GM23338 (cell line): ENCODE results near the gene DNAH9. TPM values are rescaled to one million over a fixed set of nuclear protein-coding genes. Genes with fewer than 3 reads are reported as not detected.

ENCODE experiments used
- ATAC-seq: fragments of 200-7000 bp; cut with Tn5 transposase; 3 replicates; pipeline ENCODE4 v1.9.1; 2020
- DNase-seq: peaks from one replicate; pipeline ENCODE4 v3.0.0-alpha.2; 2015; ENCODE audit warnings: low spot score
- H2AFZ ChIP-seq: fragments of 200-600 bp; sonication (generic); 2 replicates; pipeline ENCODE4 v1.8.0; 2016; ENCODE audit warnings: antibody characterized with exemption, mild to moderate bottlenecking, moderate library complexity
- H3F3A ChIP-seq: fragments of 200-600 bp; sonication (generic); replicated peaks from 2 replicates; pipeline ENCODE4 v1.8.0; 2017; ENCODE audit warnings: antibody characterized with exemption, mixed run types, low read depth
- H3K27ac ChIP-seq: fragments of 200-600 bp; sonication (generic); 2 replicates; pipeline ENCODE4 v1.6.1; 2016; ENCODE audit warnings: low read depth
- H3K27me3 ChIP-seq: fragments of 200-600 bp; sonication (generic); 2 replicates; pipeline ENCODE4 v1.8.0; 2016; ENCODE audit warnings: mild to moderate bottlenecking, mixed run types, moderate library complexity; ENCODE audit not compliant: insufficient read depth
- H3K36me3 ChIP-seq: fragments of 200-600 bp; sonication (generic); 2 replicates; pipeline ENCODE4 v1.8.0; 2016; ENCODE audit warnings: mild to moderate bottlenecking; ENCODE audit not compliant: insufficient read depth
- H3K4me1 ChIP-seq: fragments of 200-600 bp; sonication (generic); 2 replicates; pipeline ENCODE4 v1.8.0; 2016; ENCODE audit warnings: mild to moderate bottlenecking, moderate library complexity; ENCODE audit not compliant: insufficient read depth
- H3K4me2 ChIP-seq: fragments of 200-600 bp; sonication (generic); 2 replicates; pipeline ENCODE4 v1.7.1; 2017; ENCODE audit warnings: mixed run types
- H3K4me3 ChIP-seq: fragments of 200-600 bp; sonication (generic); 2 replicates; pipeline ENCODE4 v1.6.1; 2016; ENCODE audit warnings: mixed run types
- H3K79me2 ChIP-seq: fragments of 200-600 bp; sonication (generic); replicated peaks from 2 replicates; pipeline ENCODE4 v1.8.0; 2017; ENCODE audit warnings: mild to moderate bottlenecking; ENCODE audit not compliant: insufficient read depth
- H3K9me2 ChIP-seq: fragments of 200-600 bp; sonication (generic); 2 replicates; pipeline ENCODE4 v1.8.0; 2017; ENCODE audit not compliant: insufficient read depth
- H4K20me1 ChIP-seq: fragments of 200-600 bp; sonication (generic); replicated peaks from 2 replicates; pipeline ENCODE4 v1.8.0; 2017; ENCODE audit warnings: mild to moderate bottlenecking; ENCODE audit not compliant: insufficient read depth
- H3K27ac Mint-ChIP-seq: 2 replicates; pipeline ENCODE4 v1.8.0; 2020; ENCODE audit warnings: inconsistent platforms, mild to moderate bottlenecking, moderate library complexity, mixed read lengths
- H3K27me3 Mint-ChIP-seq: 3 replicates; pipeline ENCODE4 v1.8.0; 2022; ENCODE audit warnings: low read depth, mild to moderate bottlenecking, moderate library complexity, mixed read lengths, inconsistent platforms; ENCODE audit not compliant: insufficient read depth, poor library complexity
- H3K36me3 Mint-ChIP-seq: 3 replicates; pipeline ENCODE4 v1.8.0; 2021; ENCODE audit warnings: low read depth, mild to moderate bottlenecking, inconsistent platforms, moderate library complexity, mixed read lengths
- H3K4me1 Mint-ChIP-seq: 3 replicates; pipeline ENCODE4 v1.8.0; 2020; ENCODE audit warnings: mild to moderate bottlenecking, inconsistent platforms, mixed read lengths
- H3K4me3 Mint-ChIP-seq: 3 replicates; pipeline ENCODE4 v1.8.0; 2021; ENCODE audit warnings: moderate library complexity, mild to moderate bottlenecking, inconsistent platforms, mixed read lengths
- H3K9me3 Mint-ChIP-seq: 3 replicates; pipeline ENCODE4 v1.8.0; 2020; ENCODE audit warnings: moderate library complexity, mild to moderate bottlenecking, inconsistent platforms, mixed read lengths
- CREB1 ChIP-seq: fragments of 250-450 bp; sonication (Bioruptor Pico); IDR thresholded peaks from 2 replicates; pipeline ENCODE4 v1.5.0; 2020; ENCODE audit warnings: low read depth, mild to moderate bottlenecking, moderate library complexity
- EZH2 ChIP-seq: fragments of 200-600 bp; sonication (generic); IDR thresholded peaks from one replicate; pipeline ENCODE4 v1.8.0; 2017; ENCODE audit warnings: antibody characterized with exemption, mild to moderate bottlenecking, low read depth; ENCODE audit not compliant: unreplicated experiment
- EZH2phosphoT487 ChIP-seq: fragments of 200-600 bp; sonication (generic); IDR thresholded peaks from one replicate; pipeline ENCODE4 v1.8.1; 2018; ENCODE audit warnings: antibody characterized with exemption; ENCODE audit not compliant: unreplicated experiment
- JUNB ChIP-seq: IDR thresholded peaks from one replicate; pipeline ENCODE4 v1.6.1; 2016; ENCODE audit warnings: antibody characterized with exemption; ENCODE audit not compliant: unreplicated experiment
- NANOG ChIP-seq: IDR thresholded peaks from 2 replicates; pipeline ENCODE4 v1.6.1; 2016; ENCODE audit warnings: antibody characterized with exemption, borderline replicate concordance
- POLR2AphosphoS5 ChIP-seq: IDR thresholded peaks from 2 replicates; pipeline ENCODE4 v1.6.1; 2016; ENCODE audit warnings: antibody characterized with exemption, low read depth
- STAT1 ChIP-seq: IDR thresholded peaks from one replicate; pipeline ENCODE4 v1.6.1; 2016; ENCODE audit warnings: antibody characterized with exemption; ENCODE audit not compliant: unreplicated experiment
- ZNF114 ChIP-seq: fragments of 250-450 bp; sonication (Bioruptor Pico); IDR thresholded peaks from 2 replicates; pipeline ENCODE4 v1.5.0; 2020; ENCODE audit warnings: mild to moderate bottlenecking, moderate library complexity
- ZNF331 ChIP-seq: fragments of 250-450 bp; sonication (Bioruptor Pico); IDR thresholded peaks from 2 replicates; pipeline ENCODE4 v1.5.0; 2020; ENCODE audit warnings: low read depth, mild to moderate bottlenecking, moderate library complexity
- polyA plus RNA-seq: library from polyadenylated mRNA; unstranded; fragments of >200 nt; fragmentation: Nextera tagmentation; extraction: Ambion mirVana; gene quantifications from 2 replicates; pipeline ENCODE4 v1.2.1, GENCODE V29; 2016
- total RNA-seq: library from RNA; depleted of rRNA; stranded (reverse); fragments of >200 nt; shearing (Covaris generic); gene quantifications from 2 replicates; pipeline ENCODE4 v1.2.3, GENCODE V29; 2014
- TF ChIP-seq, protein P1 (sequence below), 2 experiments: fragments of 200-600 bp in 1 of 2; sonication (generic) in 1 of 2; conservative IDR thresholded peaks; 2 replicates each; pipeline versions ENCODE4 v1.5.1 to v1.6.1; 2016 to 2017; ENCODE audit warnings: antibody characterized with exemption in 2 of 2, low read depth in 2 of 2, mild to moderate bottlenecking in 2 of 2, moderate library complexity in 1 of 2
- TF ChIP-seq, protein P2 (sequence below): IDR thresholded peaks from one replicate; pipeline ENCODE4 v1.6.1; 2018; ENCODE audit warnings: antibody characterized with exemption; ENCODE audit not compliant: unreplicated experiment
- TF ChIP-seq, protein P3 (sequence below): fragments of 250-450 bp; sonication (Bioruptor Pico); IDR thresholded peaks from 2 replicates; pipeline ENCODE4 v1.5.0; 2020; ENCODE audit warnings: mild to moderate bottlenecking, moderate library complexity
- TF ChIP-seq, protein P4 (sequence below): IDR thresholded peaks from 2 replicates; pipeline ENCODE4 v1.6.1; 2016; ENCODE audit warnings: antibody characterized with exemption

DNAH9 gene
- total and polyA plus RNA-seq, 2 experiments from 2014 or later, result not detected

DNA sequence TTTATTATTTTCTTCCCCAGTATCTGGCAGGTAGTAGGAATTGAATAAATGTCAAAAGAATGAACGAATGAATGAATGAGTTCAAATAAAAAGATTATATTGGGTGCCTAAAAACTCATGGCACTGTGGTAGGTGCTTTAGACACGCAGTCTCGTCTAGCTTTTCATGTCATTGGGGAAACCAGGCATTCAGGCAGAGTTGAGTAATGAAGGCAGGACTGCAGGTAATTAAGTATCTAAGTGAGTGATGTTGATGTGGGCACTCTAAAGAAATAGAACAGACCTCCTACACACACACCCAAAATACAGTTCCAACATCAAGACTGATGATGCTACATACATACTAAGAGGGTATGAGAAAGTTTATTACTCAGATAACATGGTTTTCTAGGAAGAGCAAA lies 302.4 kb downstream of the DNAH9 start:
- DNase-seq (no peak), ATAC-seq (no peak)
- H3K27ac Mint-ChIP-seq, result no peak overlapping the region
- peaks cover 39% of the 10 kb centered on the region for H3K36me3 Mint-ChIP-seq
- Histone ChIP-seq H3K4me2 (no peak overlapping the region), H3K79me2 (no peaks in the 10 kb centered on the region), H4K20me1 (no peaks in the 10 kb centered on the region), H3K36me3 (0 out of 2 replicates have a peak, but pooled peaks cover 4% of the 10 kb centered on the region), H3K4me1 (no peaks in the 10 kb centered on the region), H3K27ac (no peak overlapping the region), H2AFZ (no peak overlapping the region), H3F3A (no peaks in the 10 kb centered on the region), H3K27me3 (no peaks in the 10 kb centered on the region), H3K4me3 (no peak overlapping the region), H3K9me2 (no peaks in the 10 kb centered on the region)
- no peaks in the 10 kb centered on the region for H3K4me1 Mint-ChIP-seq
- TF ChIP-seq, protein P1, sequence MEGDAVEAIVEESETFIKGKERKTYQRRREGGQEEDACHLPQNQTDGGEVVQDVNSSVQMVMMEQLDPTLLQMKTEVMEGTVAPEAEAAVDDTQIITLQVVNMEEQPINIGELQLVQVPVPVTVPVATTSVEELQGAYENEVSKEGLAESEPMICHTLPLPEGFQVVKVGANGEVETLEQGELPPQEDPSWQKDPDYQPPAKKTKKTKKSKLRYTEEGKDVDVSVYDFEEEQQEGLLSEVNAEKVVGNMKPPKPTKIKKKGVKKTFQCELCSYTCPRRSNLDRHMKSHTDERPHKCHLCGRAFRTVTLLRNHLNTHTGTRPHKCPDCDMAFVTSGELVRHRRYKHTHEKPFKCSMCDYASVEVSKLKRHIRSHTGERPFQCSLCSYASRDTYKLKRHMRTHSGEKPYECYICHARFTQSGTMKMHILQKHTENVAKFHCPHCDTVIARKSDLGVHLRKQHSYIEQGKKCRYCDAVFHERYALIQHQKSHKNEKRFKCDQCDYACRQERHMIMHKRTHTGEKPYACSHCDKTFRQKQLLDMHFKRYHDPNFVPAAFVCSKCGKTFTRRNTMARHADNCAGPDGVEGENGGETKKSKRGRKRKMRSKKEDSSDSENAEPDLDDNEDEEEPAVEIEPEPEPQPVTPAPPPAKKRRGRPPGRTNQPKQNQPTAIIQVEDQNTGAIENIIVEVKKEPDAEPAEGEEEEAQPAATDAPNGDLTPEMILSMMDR (conservative IDR thresholded peaks at IDR 0.05; ENCODE audit: low read depth in 2 of 2), result no peak
- TF ChIP-seq, protein P2, sequence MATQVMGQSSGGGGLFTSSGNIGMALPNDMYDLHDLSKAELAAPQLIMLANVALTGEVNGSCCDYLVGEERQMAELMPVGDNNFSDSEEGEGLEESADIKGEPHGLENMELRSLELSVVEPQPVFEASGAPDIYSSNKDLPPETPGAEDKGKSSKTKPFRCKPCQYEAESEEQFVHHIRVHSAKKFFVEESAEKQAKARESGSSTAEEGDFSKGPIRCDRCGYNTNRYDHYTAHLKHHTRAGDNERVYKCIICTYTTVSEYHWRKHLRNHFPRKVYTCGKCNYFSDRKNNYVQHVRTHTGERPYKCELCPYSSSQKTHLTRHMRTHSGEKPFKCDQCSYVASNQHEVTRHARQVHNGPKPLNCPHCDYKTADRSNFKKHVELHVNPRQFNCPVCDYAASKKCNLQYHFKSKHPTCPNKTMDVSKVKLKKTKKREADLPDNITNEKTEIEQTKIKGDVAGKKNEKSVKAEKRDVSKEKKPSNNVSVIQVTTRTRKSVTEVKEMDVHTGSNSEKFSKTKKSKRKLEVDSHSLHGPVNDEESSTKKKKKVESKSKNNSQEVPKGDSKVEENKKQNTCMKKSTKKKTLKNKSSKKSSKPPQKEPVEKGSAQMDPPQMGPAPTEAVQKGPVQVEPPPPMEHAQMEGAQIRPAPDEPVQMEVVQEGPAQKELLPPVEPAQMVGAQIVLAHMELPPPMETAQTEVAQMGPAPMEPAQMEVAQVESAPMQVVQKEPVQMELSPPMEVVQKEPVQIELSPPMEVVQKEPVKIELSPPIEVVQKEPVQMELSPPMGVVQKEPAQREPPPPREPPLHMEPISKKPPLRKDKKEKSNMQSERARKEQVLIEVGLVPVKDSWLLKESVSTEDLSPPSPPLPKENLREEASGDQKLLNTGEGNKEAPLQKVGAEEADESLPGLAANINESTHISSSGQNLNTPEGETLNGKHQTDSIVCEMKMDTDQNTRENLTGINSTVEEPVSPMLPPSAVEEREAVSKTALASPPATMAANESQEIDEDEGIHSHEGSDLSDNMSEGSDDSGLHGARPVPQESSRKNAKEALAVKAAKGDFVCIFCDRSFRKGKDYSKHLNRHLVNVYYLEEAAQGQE, result no peak
- TF ChIP-seq EZH2phosphoT487 (no peak), POLR2AphosphoS5 (no peak), NANOG (no peak), STAT1 (no peak), EZH2 (no peak), CREB1 (CRISPR knock-in tag) (no peak), JUNB (no peak), ZNF331 (no peak), ZNF114 (CRISPR knock-in tag) (no peak)
- TF ChIP-seq, protein P3, sequence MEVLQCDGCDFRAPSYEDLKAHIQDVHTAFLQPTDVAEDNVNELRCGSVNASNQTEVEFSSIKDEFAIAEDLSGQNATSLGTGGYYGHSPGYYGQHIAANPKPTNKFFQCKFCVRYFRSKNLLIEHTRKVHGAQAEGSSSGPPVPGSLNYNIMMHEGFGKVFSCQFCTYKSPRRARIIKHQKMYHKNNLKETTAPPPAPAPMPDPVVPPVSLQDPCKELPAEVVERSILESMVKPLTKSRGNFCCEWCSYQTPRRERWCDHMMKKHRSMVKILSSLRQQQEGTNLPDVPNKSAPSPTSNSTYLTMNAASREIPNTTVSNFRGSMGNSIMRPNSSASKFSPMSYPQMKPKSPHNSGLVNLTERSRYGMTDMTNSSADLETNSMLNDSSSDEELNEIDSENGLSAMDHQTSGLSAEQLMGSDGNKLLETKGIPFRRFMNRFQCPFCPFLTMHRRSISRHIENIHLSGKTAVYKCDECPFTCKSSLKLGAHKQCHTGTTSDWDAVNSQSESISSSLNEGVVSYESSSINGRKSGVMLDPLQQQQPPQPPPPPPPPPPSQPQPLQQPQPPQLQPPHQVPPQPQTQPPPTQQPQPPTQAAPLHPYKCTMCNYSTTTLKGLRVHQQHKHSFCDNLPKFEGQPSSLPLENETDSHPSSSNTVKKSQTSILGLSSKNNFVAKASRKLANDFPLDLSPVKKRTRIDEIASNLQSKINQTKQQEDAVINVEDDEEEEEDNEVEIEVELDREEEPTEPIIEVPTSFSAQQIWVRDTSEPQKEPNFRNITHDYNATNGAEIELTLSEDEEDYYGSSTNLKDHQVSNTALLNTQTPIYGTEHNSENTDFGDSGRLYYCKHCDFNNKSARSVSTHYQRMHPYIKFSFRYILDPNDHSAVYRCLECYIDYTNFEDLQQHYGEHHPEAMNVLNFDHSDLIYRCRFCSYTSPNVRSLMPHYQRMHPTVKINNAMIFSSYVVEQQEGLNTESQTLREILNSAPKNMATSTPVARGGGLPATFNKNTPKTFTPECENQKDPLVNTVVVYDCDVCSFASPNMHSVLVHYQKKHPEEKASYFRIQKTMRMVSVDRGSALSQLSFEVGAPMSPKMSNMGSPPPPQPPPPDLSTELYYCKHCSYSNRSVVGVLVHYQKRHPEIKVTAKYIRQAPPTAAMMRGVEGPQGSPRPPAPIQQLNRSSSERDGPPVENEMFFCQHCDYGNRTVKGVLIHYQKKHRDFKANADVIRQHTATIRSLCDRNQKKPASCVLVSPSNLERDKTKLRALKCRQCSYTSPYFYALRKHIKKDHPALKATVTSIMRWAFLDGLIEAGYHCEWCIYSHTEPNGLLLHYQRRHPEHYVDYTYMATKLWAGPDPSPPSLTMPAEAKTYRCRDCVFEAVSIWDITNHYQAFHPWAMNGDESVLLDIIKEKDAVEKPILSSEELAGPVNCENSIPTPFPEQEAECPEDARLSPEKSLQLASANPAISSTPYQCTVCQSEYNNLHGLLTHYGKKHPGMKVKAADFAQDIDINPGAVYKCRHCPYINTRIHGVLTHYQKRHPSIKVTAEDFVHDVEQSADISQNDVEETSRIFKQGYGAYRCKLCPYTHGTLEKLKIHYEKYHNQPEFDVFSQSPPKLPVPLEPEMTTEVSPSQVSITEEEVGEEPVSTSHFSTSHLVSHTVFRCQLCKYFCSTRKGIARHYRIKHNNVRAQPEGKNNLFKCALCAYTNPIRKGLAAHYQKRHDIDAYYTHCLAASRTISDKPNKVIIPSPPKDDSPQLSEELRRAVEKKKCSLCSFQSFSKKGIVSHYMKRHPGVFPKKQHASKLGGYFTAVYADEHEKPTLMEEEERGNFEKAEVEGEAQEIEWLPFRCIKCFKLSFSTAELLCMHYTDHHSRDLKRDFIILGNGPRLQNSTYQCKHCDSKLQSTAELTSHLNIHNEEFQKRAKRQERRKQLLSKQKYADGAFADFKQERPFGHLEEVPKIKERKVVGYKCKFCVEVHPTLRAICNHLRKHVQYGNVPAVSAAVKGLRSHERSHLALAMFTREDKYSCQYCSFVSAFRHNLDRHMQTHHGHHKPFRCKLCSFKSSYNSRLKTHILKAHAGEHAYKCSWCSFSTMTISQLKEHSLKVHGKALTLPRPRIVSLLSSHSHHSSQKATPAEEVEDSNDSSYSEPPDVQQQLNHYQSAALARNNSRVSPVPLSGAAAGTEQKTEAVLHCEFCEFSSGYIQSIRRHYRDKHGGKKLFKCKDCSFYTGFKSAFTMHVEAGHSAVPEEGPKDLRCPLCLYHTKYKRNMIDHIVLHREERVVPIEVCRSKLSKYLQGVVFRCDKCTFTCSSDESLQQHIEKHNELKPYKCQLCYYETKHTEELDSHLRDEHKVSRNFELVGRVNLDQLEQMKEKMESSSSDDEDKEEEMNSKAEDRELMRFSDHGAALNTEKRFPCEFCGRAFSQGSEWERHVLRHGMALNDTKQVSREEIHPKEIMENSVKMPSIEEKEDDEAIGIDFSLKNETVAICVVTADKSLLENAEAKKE (CRISPR knock-in tag), result no peak
- TF ChIP-seq, protein P4, sequence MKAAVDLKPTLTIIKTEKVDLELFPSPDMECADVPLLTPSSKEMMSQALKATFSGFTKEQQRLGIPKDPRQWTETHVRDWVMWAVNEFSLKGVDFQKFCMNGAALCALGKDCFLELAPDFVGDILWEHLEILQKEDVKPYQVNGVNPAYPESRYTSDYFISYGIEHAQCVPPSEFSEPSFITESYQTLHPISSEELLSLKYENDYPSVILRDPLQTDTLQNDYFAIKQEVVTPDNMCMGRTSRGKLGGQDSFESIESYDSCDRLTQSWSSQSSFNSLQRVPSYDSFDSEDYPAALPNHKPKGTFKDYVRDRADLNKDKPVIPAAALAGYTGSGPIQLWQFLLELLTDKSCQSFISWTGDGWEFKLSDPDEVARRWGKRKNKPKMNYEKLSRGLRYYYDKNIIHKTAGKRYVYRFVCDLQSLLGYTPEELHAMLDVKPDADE, result no peak
- H3K4me3 Mint-ChIP-seq, result no peak overlapping the region
- H3K27me3 Mint-ChIP-seq, result peaks cover 5% of the 10 kb centered on the region
- peaks cover 96% of the 10 kb centered on the region for H3K9me3 Mint-ChIP-seq
